Neuronal stem cell (in vitro differentiated cells): Measurements from ENCODE around the gene ANGPT4. TPM values are rescaled to one million over a fixed set of nuclear protein-coding genes. Genes with fewer than 3 reads are reported as not detected.

Experiments
- DNase-seq: peaks from one replicate; pipeline ENCODE4 v3.0.0-alpha.2; 2013; ENCODE audit warnings: low spot score
- H2AFZ ChIP-seq: one replicate; pipeline ENCODE4 v1.6.1; 2013; ENCODE audit warnings: mild to moderate bottlenecking, low read length, inconsistent platforms
- H2AK5ac ChIP-seq: 2 replicates; pipeline ENCODE4 v1.6.1; 2013; ENCODE audit warnings: low read depth, mild to moderate bottlenecking, inconsistent platforms, low read length, moderate library complexity, mixed read lengths
- H2BK120ac ChIP-seq: 2 replicates; pipeline ENCODE4 v1.6.1; 2013; ENCODE audit warnings: low read depth, mild to moderate bottlenecking, inconsistent platforms, low read length, moderate library complexity, mixed read lengths
- H2BK12ac ChIP-seq: one replicate; pipeline ENCODE4 v1.6.1; 2013; ENCODE audit warnings: low read length, inconsistent platforms
- H2BK15ac ChIP-seq: 2 replicates; pipeline ENCODE4 v1.6.1; 2013; ENCODE audit warnings: mild to moderate bottlenecking, low read length, inconsistent platforms, mixed read lengths
- H2BK5ac ChIP-seq: one replicate; pipeline ENCODE4 v1.6.1; 2013; ENCODE audit warnings: inconsistent platforms, mild to moderate bottlenecking, low read length, moderate library complexity
- H3K14ac ChIP-seq: one replicate; pipeline ENCODE4 v1.6.1; 2013; ENCODE audit warnings: low read length, inconsistent platforms
- H3K18ac ChIP-seq: 2 replicates; pipeline ENCODE4 v1.6.1; 2013; ENCODE audit warnings: low read length, inconsistent platforms
- H3K23ac ChIP-seq: 2 replicates; pipeline ENCODE4 v1.6.1; 2013; ENCODE audit warnings: low read depth, mild to moderate bottlenecking, mixed read lengths, low read length, inconsistent platforms; ENCODE audit not compliant: poor library complexity
- H3K27ac ChIP-seq: replicated peaks from 3 replicates; pipeline ENCODE4 v1.5.1; 2013; ENCODE audit warnings: low read length, inconsistent platforms
- H3K27me3 ChIP-seq, 3 experiments: 2 replicates each; pipeline ENCODE4 v1.6.1; 2013; ENCODE audit warnings: low read length in 3 of 3, mild to moderate bottlenecking in 2 of 3, inconsistent platforms in 1 of 3, low read depth in 1 of 3, mixed read lengths in 1 of 3, moderate library complexity in 1 of 3; ENCODE audit not compliant: control insufficient read depth in 3 of 3, insufficient read depth in 3 of 3
- H3K36me3 ChIP-seq, 2 donors: replicated peaks in 1 of 2; 2 replicates each; pipeline ENCODE4 v1.6.1; 2013; ENCODE audit warnings: low read length in 2 of 2; ENCODE audit not compliant: control insufficient read depth in 2 of 2, insufficient read depth in 2 of 2
- H3K4ac ChIP-seq: 2 replicates; pipeline ENCODE4 v1.6.1; 2013; ENCODE audit warnings: inconsistent platforms, mild to moderate bottlenecking, low read length, moderate library complexity
- H3K4me1 ChIP-seq, 2 donors: 1 replicate in 1 of 2; 2 replicates in 1 of 2; pipeline ENCODE4 v1.6.1; 2013; ENCODE audit warnings: low read length in 2 of 2, low read depth in 1 of 2; ENCODE audit not compliant: control insufficient read depth in 2 of 2, insufficient read depth in 1 of 2
- H3K4me2 ChIP-seq: one replicate; pipeline ENCODE4 v1.6.1; 2013; ENCODE audit warnings: mild to moderate bottlenecking, low read length, inconsistent platforms; ENCODE audit not compliant: insufficient read depth, poor library complexity, severe bottlenecking
- H3K4me3 ChIP-seq, 2 donors: 2 replicates each; pipeline ENCODE4 v1.5.1; 2013; ENCODE audit warnings: low read length in 2 of 2, mild to moderate bottlenecking in 2 of 2, inconsistent platforms in 1 of 2, moderate library complexity in 1 of 2
- H3K79me1 ChIP-seq: one replicate; pipeline ENCODE4 v1.6.1; 2013; ENCODE audit warnings: low read depth, mild to moderate bottlenecking, inconsistent platforms, low read length, moderate library complexity
- H3K9ac ChIP-seq: one replicate; pipeline ENCODE4 v1.6.1; 2013; ENCODE audit warnings: mild to moderate bottlenecking, low read depth, low read length, inconsistent platforms; ENCODE audit not compliant: poor library complexity
- H3K9me3 ChIP-seq, 2 donors: replicated peaks in 1 of 2; 2 replicates each; pipeline versions ENCODE3 to v1.6.1; 2013; ENCODE audit warnings: low read length in 2 of 2, mild to moderate bottlenecking in 2 of 2, inconsistent platforms in 1 of 2, low read depth in 1 of 2, mixed read lengths in 1 of 2, moderate library complexity in 1 of 2; ENCODE audit not compliant: control insufficient read depth in 2 of 2, insufficient read depth in 1 of 2
- H4K8ac ChIP-seq: one replicate; pipeline ENCODE4 v1.6.1; 2013; ENCODE audit warnings: low read depth, mild to moderate bottlenecking, inconsistent platforms, low read length, moderate library complexity
- H4K91ac ChIP-seq: one replicate; pipeline ENCODE4 v1.6.1; 2013; ENCODE audit warnings: low read length, low read depth, mild to moderate bottlenecking, inconsistent platforms; ENCODE audit not compliant: poor library complexity
- WGBS, 2 donors: extraction: QIAGEN DNeasy Blood & Tissue Kit; methylation state at CpG; one replicate each; pipeline ENCODE4 v1.1.7; 2013; ENCODE audit warnings: missing lambda C conversion rate in 2 of 2, mixed read lengths in 1 of 2; ENCODE audit not compliant: insufficient read length in 2 of 2, insufficient replicate concordance in 1 of 2; ENCODE audit errors: extremely low coverage in 2 of 2; 5-methylcytosine and 5-hydroxymethylcytosine counted together
- polyA plus RNA-seq, 2 experiments: library from polyadenylated mRNA; stranded (reverse); fragments of 200-250 nt; gene quantifications; one replicate each; pipeline ENCODE4 v1.2.3, GENCODE V29; 2013

ANGPT4 gene
- polyA plus RNA-seq (2013, experiment 1 of 2): 0.14 TPM
- 0.17 TPM for polyA plus RNA-seq (2013, experiment 2 of 2)

- WGBS, 2 donors: no CpG with 5 or more reads among the region's 18 CpGs
- H4K8ac ChIP-seq: no peak within 1 kb of the TSS
- H3K14ac ChIP-seq: peak within 1 kb of the TSS; percentile 73
- H2BK12ac ChIP-seq: peak within 1 kb of the TSS; percentile 77
- H3K4me3 ChIP-seq: no peak within 1 kb of the TSS
- peak within 1 kb of the TSS; percentile 7 for H3K9ac ChIP-seq
- peak; percentile 20 for DNase-seq
- H3K23ac ChIP-seq: no peak within 1 kb of the TSS
- H3K4ac ChIP-seq: no peak within 1 kb of the TSS
- H2BK120ac ChIP-seq: no peak within 1 kb of the TSS
- no peaks in the 10 kb centered on the region for H3K79me1 ChIP-seq
- H3K36me3 ChIP-seq: no peaks in the 10 kb centered on the region
- H3K18ac ChIP-seq: peak within 1 kb of the TSS; percentile 80
- peak within 1 kb of the TSS; percentile 2 for H2BK15ac ChIP-seq
- no peak within 1 kb of the TSS for H4K91ac ChIP-seq
- no peak within 1 kb of the TSS for H3K4me2 ChIP-seq
- H2AK5ac ChIP-seq: peak within 1 kb of the TSS; percentile 67
- peaks cover 0 to 11% of the 10 kb centered on the region in 2 donors for H3K4me1 ChIP-seq
- H3K27me3 ChIP-seq: peaks cover 0 to 31% (median 0%) of the 10 kb centered on the region in 3 experiments
- H2AFZ ChIP-seq: no peak within 1 kb of the TSS
- no peaks in the 10 kb centered on the region for H3K9me3 ChIP-seq
- no peak within 1 kb of the TSS for H3K27ac ChIP-seq
- H2BK5ac ChIP-seq: peak within 1 kb of the TSS; percentile 70
Observed at GRCh38 chr20:916125-916799, at the start of gene ANGPT4. Gene ANGPT4 (minus strand): TSS chr20:916334. CDS start chr20:916214, 120 bp downstream.

GRCh38 chr20:963795-964194 is 47.7 kb upstream of the ANGPT4 start:
- H3K27ac ChIP-seq: no peak overlapping the region
- WGBS, 2 donors: no CpG with 5 or more reads among the region's 10 CpGs
- peaks cover 0 to 4% of the 10 kb centered on the region in 2 donors for H3K9me3 ChIP-seq

GRCh38 chr20:962683-963082 is 46.5 kb upstream of the ANGPT4 start:
- no peak overlapping the region for H2BK12ac ChIP-seq
- H2AFZ ChIP-seq: no peak overlapping the region
- H3K23ac ChIP-seq: no peak overlapping the region
- H3K4ac ChIP-seq: no peak overlapping the region
- H4K8ac ChIP-seq: no peak overlapping the region
- H3K14ac ChIP-seq: no peak overlapping the region
- H3K27me3 ChIP-seq: peaks cover 0 to 26% (median 0%) of the 10 kb centered on the region in 3 experiments
- no peaks in the 10 kb centered on the region for H3K4me1 ChIP-seq
- no peaks in the 10 kb centered on the region for H3K79me1 ChIP-seq
- no peak for DNase-seq
- H3K9ac ChIP-seq: no peak overlapping the region
- no peaks in the 10 kb centered on the region for H3K36me3 ChIP-seq
- no peak overlapping the region for H3K18ac ChIP-seq
- H2BK15ac ChIP-seq: no peak overlapping the region
- no peak overlapping the region for H2AK5ac ChIP-seq
- H2BK120ac ChIP-seq: no peak overlapping the region
- no peak overlapping the region for H3K27ac ChIP-seq
- no peak overlapping the region for H3K4me3 ChIP-seq
- no peak overlapping the region for H4K91ac ChIP-seq
- H3K4me2 ChIP-seq: no peak overlapping the region
- H2BK5ac ChIP-seq: no peak overlapping the region
- no CpG with 5 or more reads among the region's 8 CpGs for WGBS, 2 donors
- H3K9me3 ChIP-seq: no peaks in the 10 kb centered on the region

More at GRCh38 chr20:963795-964194, 47.7 kb upstream of the ANGPT4 start:
- peaks cover 0 to 26% (median 0%) of the 10 kb centered on the region in 3 experiments for H3K27me3 ChIP-seq
- no peak overlapping the region for H2BK120ac ChIP-seq
- H2BK15ac ChIP-seq: no peak overlapping the region
- H3K14ac ChIP-seq: no peak overlapping the region
- H3K4me3 ChIP-seq: no peak overlapping the region
- no peaks in the 10 kb centered on the region for H3K4me1 ChIP-seq
- no peak overlapping the region for H3K4me2 ChIP-seq
- no peaks in the 10 kb centered on the region for H3K36me3 ChIP-seq
- no peak for DNase-seq
- H4K91ac ChIP-seq: no peak overlapping the region
- H3K23ac ChIP-seq: no peak overlapping the region
- H3K79me1 ChIP-seq: no peaks in the 10 kb centered on the region
- no peak overlapping the region for H3K4ac ChIP-seq
- H4K8ac ChIP-seq: no peak overlapping the region
- H2BK12ac ChIP-seq: no peak overlapping the region
- peak overlapping the region; percentile 74 for H2AK5ac ChIP-seq
- no peak overlapping the region for H3K18ac ChIP-seq
- H2BK5ac ChIP-seq: no peak overlapping the region
- H2AFZ ChIP-seq: no peak overlapping the region
- H3K9ac ChIP-seq: no peak overlapping the region

GRCh38 chr20:962223-962622 is 46.1 kb upstream of the ANGPT4 start:
- Histone ChIP-seq H3K36me3 (no peaks in the 10 kb centered on the region), H3K9me3 (no peaks in the 10 kb centered on the region), H3K9ac (no peak overlapping the region), H3K23ac (no peak overlapping the region), H3K79me1 (no peaks in the 10 kb centered on the region), H2BK15ac (no peak overlapping the region), H3K18ac (no peak overlapping the region), H3K14ac (no peak overlapping the region), H3K4ac (no peak overlapping the region), H3K27me3 (peaks cover 0 to 26% (median 0%) of the 10 kb centered on the region in 3 experiments), H4K91ac (no peak overlapping the region), H3K4me1 (no peaks in the 10 kb centered on the region), H2AFZ (no peak overlapping the region), H4K8ac (no peak overlapping the region), H3K4me3 (no peak overlapping the region), H3K27ac (no peak overlapping the region), H3K4me2 (no peak overlapping the region), H2BK120ac (no peak overlapping the region), H2BK5ac (no peak overlapping the region), H2BK12ac (no peak overlapping the region), H2AK5ac (no peak overlapping the region)
- WGBS, 2 donors: no CpG with 5 or more reads among the region's 3 CpGs
- DNase-seq: no peak
